MM.1S (cell line): Measurements from ENCODE around the gene NLK.

Experiments
- EZH2 ChIP-seq: fragments of 300-600 bp; sonication (generic); optimal IDR thresholded peaks from 2 replicates; pipeline ENCODE3; 2017; ENCODE audit warnings: low read depth, mild to moderate bottlenecking, antibody characterized with exemption, low read length, mixed read lengths
- EZH2phosphoT487 ChIP-seq: fragments of 300-600 bp; sonication (generic); IDR thresholded peaks from 2 replicates; pipeline ENCODE4 v1.6.1; 2018; ENCODE audit warnings: antibody characterized with exemption, low read length
- TF ChIP-seq, protein P1 (sequence below): fragments of 300-600 bp; sonication (generic); IDR thresholded peaks from 2 replicates; pipeline ENCODE4 v1.5.1; 2016; ENCODE audit warnings: antibody characterized with exemption, low read length, mixed read lengths

GRCh38 chr17:28141313-28141712, 98.8 kb downstream of the NLK start:
- no peak for TF ChIP-seq EZH2
- TF ChIP-seq, protein P1, sequence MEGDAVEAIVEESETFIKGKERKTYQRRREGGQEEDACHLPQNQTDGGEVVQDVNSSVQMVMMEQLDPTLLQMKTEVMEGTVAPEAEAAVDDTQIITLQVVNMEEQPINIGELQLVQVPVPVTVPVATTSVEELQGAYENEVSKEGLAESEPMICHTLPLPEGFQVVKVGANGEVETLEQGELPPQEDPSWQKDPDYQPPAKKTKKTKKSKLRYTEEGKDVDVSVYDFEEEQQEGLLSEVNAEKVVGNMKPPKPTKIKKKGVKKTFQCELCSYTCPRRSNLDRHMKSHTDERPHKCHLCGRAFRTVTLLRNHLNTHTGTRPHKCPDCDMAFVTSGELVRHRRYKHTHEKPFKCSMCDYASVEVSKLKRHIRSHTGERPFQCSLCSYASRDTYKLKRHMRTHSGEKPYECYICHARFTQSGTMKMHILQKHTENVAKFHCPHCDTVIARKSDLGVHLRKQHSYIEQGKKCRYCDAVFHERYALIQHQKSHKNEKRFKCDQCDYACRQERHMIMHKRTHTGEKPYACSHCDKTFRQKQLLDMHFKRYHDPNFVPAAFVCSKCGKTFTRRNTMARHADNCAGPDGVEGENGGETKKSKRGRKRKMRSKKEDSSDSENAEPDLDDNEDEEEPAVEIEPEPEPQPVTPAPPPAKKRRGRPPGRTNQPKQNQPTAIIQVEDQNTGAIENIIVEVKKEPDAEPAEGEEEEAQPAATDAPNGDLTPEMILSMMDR, result no peak
- no peak for TF ChIP-seq EZH2phosphoT487
